GM12801 (cell line): ENCODE measurements around the gene CORO7.

Experiments used
- TF ChIP-seq, protein P1 (sequence below): IDR thresholded peaks from one replicate; pipeline ENCODE4 v1.5.1; 2011; ENCODE audit warnings: control low read depth; ENCODE audit not compliant: insufficient read length; ENCODE audit errors: extremely low read depth

The CORO7 gene

DNA sequence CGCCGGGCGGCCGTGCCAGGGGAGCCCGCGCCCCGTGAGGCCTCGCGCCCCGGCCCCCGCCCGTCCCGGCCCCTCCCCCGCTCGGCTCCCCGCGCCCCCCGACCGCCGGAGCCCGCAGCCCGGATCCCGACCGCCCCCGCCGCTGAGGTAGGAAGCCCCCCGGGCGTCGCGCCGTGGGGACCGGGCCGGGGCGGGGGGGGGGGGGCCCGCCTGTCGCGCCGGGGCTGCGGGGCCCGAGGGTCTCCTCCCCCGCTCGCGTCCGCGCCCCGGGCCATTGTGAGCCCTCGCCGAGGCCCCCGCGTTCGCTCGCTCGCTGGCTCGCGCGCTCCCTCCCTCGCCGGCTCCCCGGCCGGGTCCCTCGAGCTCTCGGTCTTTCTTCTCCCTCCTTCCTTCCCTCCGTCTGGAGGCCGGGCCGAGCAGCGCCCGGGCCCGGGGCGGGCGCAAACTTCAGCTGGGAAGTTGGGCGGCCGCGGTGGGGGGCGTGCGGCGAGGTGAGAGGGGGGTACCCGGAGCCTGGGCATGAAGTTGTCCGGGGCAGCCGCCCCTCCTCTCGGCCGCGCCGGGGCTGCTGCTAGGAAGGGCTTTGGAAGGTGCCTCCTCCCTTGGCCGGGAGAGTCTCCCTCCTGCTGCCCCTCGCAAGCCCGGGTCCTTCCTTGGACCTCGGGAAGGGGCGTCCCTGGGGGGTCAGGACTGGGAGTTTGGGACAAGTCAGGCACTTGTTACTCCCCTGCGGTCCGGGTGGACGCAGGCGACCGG is 100.1 kb downstream of the CORO7 start:
- TF ChIP-seq, protein P1, sequence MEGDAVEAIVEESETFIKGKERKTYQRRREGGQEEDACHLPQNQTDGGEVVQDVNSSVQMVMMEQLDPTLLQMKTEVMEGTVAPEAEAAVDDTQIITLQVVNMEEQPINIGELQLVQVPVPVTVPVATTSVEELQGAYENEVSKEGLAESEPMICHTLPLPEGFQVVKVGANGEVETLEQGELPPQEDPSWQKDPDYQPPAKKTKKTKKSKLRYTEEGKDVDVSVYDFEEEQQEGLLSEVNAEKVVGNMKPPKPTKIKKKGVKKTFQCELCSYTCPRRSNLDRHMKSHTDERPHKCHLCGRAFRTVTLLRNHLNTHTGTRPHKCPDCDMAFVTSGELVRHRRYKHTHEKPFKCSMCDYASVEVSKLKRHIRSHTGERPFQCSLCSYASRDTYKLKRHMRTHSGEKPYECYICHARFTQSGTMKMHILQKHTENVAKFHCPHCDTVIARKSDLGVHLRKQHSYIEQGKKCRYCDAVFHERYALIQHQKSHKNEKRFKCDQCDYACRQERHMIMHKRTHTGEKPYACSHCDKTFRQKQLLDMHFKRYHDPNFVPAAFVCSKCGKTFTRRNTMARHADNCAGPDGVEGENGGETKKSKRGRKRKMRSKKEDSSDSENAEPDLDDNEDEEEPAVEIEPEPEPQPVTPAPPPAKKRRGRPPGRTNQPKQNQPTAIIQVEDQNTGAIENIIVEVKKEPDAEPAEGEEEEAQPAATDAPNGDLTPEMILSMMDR, result no peak

DNA sequence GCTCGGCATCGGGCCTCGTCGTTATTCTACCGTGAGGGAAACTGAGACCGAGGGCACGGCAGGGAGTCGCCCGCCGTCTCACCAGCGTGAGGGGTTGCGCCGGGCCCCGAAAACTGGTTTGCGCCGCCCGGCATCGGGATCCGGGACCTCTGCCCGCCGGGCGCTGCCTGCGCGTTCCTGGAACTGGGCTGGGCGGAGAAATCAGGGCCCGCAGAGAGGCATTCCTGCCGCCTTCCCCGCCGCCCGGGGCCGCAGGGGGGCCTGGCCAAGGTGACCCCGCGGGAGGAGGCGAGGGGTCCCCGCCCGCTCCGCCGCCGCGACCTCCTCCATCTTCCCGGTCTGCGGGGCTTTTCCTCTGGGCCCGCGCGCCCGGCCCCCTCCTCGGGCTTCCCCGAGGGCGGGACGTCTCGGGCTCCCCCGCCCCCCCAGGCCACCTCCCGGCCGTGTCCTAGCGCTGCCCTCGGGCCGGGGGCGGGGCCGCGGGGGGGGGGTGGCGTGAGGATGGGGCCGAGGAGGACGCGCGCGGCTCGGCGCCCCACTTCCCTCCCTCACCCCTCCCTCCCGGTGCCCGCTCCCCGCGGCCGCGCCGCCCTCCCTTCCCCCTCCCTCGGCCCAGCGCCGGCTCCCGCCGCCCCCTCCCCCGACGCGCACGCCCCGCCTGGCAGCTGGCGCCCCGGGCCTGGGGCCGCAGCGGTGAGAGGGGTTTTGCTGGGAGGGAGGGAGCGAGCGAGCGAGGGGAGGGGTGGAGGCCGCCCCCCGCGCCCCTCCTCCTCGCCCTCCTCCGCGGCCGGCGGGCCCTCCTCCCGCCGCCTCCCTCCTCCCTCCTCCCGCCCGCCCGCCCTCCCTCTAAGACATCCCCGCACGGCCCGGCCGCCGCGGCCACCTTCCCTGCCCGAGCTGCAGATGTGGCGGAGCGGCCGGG is 100.9 kb downstream of the CORO7 start, which contains the start of gene GLIS2:
Gene GLIS2 (plus strand): TSS at position 882 of the 922 bp plus-strand sequence. CDS start 16,214 bp downstream, outside the sequence.
- TF ChIP-seq, protein P1, result no peak

DNA sequence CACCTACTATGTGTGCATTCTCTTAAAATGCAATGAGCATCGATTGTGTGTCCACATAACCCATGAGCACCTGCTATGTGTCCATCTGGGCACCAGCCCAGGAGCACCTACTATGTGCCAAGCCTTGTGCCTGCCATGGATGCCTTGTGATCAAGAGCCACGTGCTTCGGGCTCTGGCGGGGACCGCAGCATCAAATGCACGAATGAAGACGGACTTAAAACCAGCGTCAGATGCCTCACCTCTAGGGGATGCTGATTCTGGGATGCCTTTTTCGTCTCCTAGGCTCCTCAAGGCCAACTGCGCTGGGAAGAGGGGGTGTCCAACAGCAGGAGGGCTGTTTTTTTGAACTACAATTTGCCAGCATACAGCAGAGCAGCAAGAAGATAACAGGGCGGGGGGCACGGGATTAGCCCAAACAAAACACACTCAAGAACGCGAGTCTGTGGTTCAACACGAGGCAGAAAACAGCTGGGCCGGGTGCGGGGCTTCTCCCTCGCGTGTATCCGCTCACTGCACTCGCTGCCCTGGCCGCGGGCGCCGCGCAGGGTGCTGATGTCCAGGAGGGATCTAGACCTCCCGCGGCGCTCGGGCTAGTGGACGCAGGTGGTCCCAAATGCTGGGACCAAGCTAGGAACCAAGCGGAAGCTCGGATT is 101.7 kb downstream of the CORO7 start:
- TF ChIP-seq, protein P1, result no peak

DNA sequence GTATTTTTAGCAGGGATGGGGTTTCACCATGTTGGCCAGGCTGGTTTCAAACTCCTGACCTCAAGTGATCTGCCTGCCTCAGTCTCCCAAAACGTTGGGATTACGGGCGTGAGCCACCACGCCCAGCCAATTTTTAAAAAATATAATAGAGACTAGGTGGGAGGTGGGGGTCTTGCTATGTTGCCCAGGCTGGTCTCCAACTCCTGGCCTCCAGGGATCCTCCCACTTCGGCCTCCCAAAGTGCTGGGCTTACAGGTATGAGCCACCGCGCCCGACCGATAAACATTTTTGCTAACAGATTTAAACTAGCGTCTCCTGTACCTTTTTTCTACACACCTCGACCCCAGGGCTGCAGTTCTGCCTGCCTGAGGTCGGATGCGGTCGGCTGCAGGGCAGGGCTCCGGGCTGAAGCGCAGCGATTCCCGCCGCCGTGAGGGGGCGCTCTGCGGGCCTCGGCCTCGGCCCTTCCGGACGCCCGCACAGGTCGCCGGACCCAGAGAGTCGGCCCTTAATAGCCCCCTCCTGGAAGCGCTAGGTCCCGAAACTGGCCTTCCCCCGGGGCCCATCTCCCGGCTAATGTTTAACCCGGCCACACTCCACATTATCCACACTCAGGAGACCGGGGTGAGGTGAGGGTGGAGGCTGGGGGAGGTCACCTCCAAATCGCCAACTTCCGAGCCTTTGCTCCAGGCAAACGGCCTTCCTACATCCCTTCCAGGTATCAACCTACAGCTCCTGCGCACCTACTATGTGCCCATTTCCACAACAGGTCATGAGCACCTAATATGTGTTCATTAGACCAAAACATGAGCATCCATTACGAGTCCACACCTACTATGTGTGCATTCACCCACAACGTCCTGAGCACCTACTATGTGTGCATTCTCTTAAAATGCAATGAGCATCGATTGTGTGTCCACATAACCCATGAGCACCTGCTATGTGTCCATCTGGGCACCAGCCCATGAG is 102.5 kb downstream of the CORO7 start:
- TF ChIP-seq, protein P1, result no peak

DNA sequence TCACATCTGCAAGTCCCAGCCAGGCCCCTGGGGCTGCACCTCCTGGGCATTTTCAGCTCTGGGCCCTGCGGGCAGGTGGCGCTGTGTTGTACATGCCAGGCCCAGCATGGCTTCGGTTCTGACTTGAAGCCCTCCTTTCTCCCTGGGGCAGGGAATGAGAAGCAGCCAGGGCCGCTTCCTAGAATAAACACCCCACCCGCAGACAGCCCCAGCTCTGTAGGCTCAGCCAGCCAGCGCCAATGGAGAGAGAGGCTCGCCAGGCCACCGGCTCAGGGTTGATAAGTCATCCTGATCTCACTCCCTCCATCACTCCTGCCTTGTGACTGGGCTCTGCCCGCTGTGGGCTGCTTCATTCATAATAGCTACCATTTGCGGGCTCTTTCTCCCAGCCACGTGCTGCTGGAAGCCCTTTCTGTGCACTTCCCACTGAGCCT is 106.5 kb downstream of the CORO7 start:
- TF ChIP-seq, protein P1, result no peak

DNA sequence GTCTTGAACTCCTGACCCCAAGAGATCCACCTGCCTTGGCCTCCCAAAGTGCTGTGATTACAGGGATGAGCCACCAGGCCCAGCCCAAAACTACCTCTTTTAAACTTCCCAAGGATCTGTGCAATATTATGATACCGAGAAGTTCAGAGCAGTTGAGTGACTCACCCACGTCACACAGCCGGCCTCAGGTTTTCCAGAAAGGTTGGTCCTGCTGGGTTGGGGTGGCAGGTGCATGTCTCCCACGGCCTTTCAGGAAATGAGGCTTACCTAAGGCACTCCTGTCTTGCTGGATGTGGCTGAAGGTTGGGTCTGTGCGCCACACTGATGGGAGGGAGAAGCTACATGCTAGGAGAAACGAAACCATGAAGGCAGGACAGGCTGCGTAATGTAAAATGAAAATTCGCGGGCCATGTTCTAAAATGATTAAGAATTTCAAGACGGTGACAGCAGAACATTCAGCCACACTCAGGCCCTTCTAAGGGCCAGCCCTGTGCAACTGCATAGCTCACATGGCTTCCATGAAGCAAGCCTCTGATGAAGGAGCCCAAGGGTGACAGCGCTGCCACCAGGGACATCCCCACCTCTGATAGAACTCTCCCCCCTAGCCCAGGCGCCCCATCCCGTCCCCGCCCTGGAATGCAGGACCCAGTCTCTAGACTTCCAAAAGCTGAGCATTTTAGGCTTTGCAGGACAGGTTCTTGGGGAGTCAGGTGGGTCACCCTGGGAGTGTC is 107.1 kb downstream of the CORO7 start:
- TF ChIP-seq, protein P1, result no peak
